GM12878 (cell line): ENCODE measurements around the gene HRCT1.

Experiments
- CTCF ChIP-seq, 3 experiments: IDR thresholded peaks in 2 of 3; conservative IDR thresholded peaks in 1 of 3; 2 replicates each; pipeline ENCODE4 v1.5.1; 2011; ENCODE audit warnings: low read depth in 3 of 3, low read length in 3 of 3, mild to moderate bottlenecking in 3 of 3, control low read depth in 2 of 3, moderate library complexity in 2 of 3, inconsistent platforms in 1 of 3, mixed read lengths in 1 of 3; ENCODE audit not compliant: control insufficient read depth in 2 of 3, insufficient read depth in 1 of 3; ENCODE audit errors: extremely low read depth in 1 of 3
- EGR1 ChIP-seq, 2 experiments: IDR thresholded peaks; 1 replicate in 1 of 2; 2 replicates in 1 of 2; pipeline ENCODE4 v1.6.1; 2011 to 2012; ENCODE audit warnings: low read depth in 2 of 2, low read length in 2 of 2, borderline replicate concordance in 1 of 2, mild to moderate bottlenecking in 1 of 2, moderate library complexity in 1 of 2
- EZH2 ChIP-seq: IDR thresholded peaks from 2 replicates; pipeline ENCODE4 v1.6.1; 2012; ENCODE audit warnings: low read depth, mild to moderate bottlenecking, control low read depth, inconsistent platforms, low read length, borderline replicate concordance; ENCODE audit not compliant: control insufficient read depth
- MYC ChIP-seq: IDR thresholded peaks from 2 replicates; pipeline ENCODE4 v1.6.1; 2011; ENCODE audit warnings: mild to moderate bottlenecking, low read length, moderate library complexity, inconsistent platforms; ENCODE audit not compliant: insufficient read depth, insufficient replicate concordance, insufficient read length, severe bottlenecking
- POLR2A ChIP-seq: IDR thresholded peaks from 2 replicates; pipeline ENCODE4 v1.6.1; 2011; ENCODE audit warnings: low read depth, mild to moderate bottlenecking, low read length

GRCh38 chr9:35945341-35946018 lies 39.5 kb downstream of the HRCT1 start:
- TF ChIP-seq EGR1 (IDR thresholded peaks at IDR 0.05; ENCODE audit: borderline replicate concordance in 1 of 2, low read depth in 2 of 2, low read length in 2 of 2) (no peak), CTCF (IDR thresholded peaks at IDR 0.05 in 2 of 3, conservative IDR thresholded peaks at IDR 0.05 in 1 of 3; ENCODE audit: control insufficient read depth in 2 of 3, extremely low read depth in 1 of 3, insufficient read depth in 1 of 3, low read depth in 3 of 3, low read length in 3 of 3) (peak; percentile 71 to 86 (median 79)), POLR2A (no peak), MYC (no peak), EZH2 (no peak)
